ENCODE results near the gene NEGR1.

NEGR1 gene

GRCh38 chr1:71526824-71527223, 755.5 kb downstream of the NEGR1 start:
- no peak for DNase-seq

GRCh38 chr1:71522721-71523120, 759.6 kb downstream of the NEGR1 start:
- no peak for DNase-seq

DNA sequence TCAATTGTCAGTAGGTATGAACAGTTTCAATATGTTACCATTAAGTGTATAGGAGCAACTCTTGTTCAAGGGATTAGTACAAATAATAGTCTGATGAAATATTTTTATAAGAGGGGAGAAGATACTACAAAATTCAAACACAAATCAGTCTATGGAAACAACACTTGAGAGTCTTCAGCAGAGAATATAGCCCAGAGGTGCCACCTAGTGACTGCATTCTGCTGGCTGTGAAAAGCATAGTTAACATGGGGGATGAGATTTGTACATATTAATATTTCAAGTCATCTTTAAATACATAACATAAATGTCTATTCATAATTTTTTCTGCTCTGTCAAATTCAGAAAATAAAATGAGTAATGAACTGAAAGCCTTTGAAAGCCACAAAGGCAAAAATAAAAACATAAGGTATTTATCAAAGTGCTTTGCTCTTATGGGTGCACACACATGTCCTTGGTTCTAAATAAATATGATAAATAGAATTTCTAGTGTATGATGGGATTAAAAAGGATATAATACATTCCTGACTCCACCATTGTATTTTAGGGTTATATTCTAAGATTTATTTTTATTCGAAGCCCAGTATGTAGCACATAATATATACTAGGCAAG, 760.6 kb downstream of the NEGR1 start:
- no peak for DNase-seq

DNA sequence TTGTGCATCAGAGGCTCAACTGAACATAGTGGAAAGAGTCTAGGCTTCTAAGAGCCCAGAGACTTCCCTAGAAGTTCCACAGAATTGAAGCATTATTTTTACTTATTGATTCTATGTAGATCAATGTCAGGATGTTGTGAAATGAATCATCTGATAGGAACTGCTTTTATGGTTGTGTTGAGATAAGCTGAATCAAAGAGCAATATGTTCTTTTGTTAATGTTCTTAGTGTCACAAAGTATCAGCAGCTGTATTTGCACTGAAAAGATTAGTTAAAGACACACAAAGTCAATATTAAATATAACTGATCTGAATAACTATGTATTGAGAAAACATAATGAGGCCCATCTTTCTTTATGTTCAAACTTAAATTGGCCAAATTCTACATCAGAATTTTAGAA, 770.8 kb downstream of the NEGR1 start:
- DNase-seq = no peak

DNA sequence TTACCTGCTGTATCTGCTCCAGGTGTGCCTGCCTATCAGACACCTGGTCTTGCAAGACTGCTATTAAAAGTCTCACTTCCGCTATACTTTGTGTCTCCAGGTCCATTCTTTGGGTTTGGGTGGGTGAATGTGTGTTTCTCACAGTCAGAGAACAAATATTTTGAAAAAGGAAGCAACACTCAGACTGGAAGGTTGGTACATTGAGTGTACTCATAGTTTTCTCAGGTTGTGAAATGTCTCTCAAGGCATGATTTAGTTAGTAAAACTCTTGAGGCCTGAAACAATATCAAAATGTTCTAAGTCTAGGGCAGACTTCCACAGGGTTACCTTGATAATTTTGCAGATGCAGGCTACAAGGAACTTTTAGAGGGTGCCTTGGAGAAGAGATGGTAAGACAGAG, 771.6 kb downstream of the NEGR1 start:
- DNase-seq = no peak

DNA sequence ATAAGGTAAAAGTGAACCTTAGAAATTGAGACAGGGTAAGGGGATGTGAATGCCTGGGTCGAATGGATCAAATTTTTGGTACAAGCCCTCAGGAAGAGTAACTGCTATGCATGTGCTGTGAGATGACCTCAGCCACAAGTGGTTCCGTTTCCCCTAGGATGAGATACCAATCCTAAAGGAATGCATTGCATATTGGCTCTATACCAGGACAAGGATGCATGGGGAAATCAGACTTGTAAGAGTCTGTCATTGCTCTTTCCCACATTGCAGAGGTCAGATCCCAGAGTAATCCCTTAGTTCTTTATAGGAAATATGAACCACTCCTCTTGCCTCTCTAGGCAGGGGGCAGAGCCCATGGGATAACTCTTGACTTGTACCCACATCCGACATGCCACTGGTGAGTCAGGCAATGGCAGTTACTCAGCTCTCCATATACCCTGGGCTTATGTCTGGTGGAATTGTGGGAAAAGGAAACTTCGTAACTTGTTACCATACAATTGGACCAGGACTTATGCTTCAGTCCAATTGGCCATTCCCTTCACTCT, 773.2 kb downstream of the NEGR1 start:
- DNase-seq = no peak

- DNase-seq = no peak
Measured at GRCh38 chr1:71502006-71502405, 780.3 kb downstream of the NEGR1 start.

DNA sequence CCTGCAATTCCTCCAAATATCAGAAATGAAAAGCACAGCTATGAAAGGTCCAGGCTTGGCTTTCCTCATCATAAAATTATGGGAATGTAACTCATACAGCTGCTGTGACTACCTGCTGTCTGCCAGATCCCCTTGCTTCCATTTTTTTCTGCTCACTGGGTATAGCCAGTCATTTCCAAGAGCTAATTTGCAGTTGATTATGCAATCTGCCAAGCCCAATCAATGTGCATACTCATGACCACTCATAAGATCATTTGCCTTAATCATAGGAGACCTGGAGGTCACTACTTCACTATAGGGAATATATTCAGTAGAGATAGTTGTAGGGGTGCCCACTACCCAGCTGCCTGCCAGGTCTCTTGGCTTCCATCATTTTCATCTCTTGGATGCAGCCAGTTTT, 783.8 kb downstream of the NEGR1 start:
- no peak for DNase-seq

DNA sequence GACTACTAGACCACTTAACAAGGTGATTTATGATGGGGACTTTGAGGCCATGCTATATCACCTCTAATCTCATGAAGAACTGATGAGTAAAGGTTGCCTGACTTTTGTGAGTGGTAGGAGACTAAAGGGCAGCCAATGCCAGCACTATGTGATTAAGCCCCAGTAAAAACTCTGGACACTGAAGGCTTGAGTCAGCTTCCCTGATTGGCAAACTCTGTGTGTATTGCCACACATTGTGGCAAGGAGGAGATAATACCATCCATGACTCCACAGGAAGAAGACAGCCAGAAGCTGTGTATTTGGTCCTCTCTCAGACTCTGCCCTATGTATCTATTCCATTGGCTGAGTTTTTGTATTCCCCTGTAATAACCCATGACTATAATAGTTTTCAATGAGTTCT, 788.2 kb downstream of the NEGR1 start:
- DNase-seq = no peak

DNA sequence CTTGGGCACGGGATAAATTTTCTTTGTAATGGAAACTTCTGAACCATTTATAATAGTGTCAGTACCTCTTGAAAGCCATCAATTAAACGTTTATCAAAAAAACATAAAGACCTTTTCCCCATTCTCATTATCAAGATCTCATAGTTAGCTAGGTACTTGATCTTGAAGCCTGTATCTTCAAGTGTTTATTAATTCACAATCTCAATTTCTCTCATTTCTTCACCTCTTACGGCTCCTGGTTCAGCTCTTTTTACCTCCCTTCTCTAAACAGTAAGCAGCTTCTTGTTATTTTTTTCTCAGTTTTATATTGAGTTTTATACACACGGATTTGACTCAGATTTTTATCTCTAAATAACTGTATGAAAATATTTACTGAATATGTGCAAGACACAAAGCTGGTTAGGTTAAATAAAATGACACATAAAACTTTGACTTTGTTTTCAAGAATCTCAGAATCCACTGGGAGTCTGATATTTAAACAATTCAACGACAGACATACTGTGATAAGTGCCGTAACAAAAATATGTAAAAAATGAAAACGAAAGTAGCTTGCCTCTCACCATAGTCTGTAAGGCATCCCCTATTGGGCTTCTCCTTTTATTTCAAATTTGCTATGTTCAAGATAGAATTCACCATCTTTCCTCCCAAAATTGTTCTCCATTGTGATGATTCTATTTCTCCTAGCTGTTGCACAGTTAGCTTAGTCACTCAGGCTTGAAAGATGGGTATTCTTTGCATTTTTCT, 789.9 kb downstream of the NEGR1 start:
- DNase-seq = no peak

DNA sequence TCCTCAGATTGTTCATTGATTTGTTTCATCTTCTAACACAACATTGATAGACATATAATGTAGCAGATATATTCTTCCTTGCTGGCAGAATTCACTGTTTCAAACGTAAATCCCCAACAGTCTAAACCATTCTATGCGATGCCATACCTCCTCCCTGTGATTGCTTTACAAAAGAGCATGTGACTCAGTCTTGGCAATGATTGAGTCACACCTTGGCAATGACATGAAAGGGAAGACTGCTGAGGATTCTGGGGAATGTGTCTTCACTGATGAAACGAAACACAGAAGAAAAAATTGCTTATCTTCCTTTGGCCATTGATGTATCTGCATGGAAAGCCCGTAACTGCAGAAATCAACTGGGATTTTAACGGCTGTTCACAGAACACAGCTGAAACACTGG, 791.9 kb downstream of the NEGR1 start:
- DNase-seq = no peak

DNA sequence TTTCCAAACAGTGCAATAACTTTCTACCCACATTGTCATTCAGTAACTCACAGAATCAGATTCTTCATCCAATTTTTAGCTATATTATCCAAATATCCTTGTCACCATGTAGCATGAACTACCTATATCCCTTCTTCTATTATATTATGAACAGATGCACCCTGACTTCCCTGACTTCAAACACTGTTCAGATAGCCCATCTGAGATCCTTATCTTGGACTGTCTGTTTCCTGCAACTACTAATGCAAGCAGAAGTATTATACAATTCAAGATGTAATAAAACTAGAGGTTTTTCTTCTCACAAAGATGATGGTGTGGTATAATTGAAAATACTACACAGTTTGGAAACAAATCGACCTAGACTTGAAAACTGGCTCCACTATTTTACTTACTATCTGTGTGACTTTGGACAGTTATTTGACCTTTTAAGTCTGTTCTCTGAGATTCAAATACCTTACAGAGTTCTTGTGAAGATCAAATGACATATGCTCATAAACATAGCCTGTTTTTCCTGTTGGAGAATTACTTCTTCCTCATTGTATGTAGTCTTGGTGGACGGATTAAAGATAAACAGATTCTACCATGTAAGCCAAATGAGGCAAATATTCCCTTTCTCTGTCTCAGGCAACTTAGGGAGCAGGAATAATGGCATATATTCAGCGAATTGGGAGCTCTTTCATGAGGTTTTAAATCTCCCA, 793.6 kb downstream of the NEGR1 start:
- DNase-seq = no peak

GRCh38 chr1:71473331-71473730, 809.0 kb downstream of the NEGR1 start:
- DNase-seq = no peak

DNA sequence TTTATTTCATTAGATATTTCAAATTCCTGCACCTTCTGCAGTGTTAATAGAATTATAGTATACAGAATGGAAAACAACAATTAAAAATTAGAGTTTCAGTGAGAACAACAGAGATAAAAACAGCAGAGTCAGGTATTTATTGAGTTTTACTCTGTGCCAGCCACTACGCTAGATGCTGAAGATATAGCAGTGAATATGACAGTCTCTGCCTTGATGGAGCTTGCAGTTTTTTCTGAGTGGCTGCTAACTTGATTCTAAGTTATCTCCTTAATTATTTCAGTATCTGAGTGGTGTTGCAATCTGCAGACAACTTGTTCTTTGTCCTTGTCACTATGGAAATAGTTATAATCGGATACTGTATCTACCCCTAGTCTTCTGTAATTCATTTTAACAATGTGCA, 817.2 kb downstream of the NEGR1 start:
- no peak for DNase-seq

DNA sequence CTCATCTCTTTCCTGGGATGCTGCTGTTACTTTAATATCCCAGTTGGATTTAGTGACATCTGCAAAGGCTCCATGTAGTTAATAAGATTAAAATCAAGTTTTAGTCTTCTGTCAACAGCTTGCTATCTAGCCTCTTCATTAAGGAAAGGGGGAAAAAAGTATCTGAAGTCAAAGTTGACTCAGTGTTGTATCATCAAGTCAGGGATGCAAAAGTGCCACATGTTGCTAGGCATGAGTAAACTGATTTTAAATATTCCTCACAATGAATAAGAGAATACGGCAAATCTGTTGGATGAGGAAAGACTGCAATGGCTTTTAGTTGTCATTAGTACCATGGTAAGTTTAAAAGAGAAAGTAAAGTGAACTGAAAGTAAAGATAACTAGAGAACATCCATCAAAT, 818.3 kb downstream of the NEGR1 start:
- no peak for DNase-seq

DNA sequence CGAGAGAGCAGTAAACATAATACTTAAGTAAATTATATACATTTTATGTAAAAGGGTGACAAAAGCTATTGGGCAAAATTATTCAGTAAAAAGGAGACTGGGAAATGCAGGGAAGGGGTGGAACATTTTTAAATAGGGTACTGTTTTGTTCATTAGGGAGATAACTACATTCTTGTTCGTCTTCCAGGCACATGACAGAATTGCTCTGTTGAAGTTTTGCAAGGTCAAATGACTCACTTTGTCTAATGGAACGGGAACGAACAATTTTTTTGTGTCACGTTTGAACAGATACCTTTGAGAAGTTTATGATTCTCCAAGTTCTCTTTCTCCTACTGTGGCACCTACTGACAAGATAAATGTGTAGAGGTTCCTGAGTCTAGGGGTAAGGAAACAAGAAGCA, 819.2 kb downstream of the NEGR1 start:
- no peak for DNase-seq

DNA sequence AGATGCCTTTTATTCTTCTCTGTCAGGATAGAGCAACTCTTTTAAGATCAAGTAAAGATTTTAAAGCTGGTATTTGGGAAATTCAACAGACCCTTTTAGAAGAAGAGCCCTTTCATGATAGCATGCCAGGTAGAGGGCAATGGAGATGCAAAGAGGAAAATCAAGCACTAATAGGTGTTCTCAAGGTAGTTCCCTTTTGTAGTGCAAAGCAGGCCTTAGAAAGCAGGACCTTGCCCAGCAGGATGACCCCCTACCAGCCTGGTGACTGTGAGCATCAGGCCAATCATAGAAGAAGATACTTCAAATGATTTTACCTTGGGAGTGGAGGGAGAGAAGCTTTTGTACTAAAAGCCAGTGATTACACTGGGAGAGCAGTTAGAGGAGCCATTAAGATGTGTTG, 820.1 kb downstream of the NEGR1 start:
- no peak for DNase-seq

GRCh38 chr1:71461416-71461815, 820.9 kb downstream of the NEGR1 start:
- DNase-seq = no peak

- no peak for DNase-seq
Measured at GRCh38 chr1:71448444-71448843, 833.9 kb downstream of the NEGR1 start.

- DNase-seq = no peak
Measured at GRCh38 chr1:71438626-71439025, 843.7 kb downstream of the NEGR1 start.

DNA sequence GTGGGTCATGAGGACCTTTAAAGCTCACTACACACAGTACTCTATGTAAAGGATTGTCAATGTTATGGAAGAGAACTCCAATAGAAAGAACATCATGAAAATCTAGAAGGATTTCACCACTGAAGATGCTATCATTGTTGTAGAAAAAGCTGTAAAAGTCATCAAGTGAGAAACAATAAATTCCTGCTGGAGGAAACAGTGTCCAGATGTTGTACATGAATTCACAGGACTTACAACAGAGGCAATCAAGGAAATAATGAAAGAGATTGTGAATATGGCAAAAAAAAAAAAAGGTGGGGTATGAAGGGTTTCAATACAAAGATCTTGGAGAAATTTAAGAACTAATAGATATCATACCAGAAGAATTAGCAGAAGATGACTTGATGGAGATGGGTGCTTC, 846.4 kb downstream of the NEGR1 start:
- no peak for DNase-seq

- DNase-seq = no peak
Measured at GRCh38 chr1:71434240-71434639, 848.1 kb downstream of the NEGR1 start.

DNA sequence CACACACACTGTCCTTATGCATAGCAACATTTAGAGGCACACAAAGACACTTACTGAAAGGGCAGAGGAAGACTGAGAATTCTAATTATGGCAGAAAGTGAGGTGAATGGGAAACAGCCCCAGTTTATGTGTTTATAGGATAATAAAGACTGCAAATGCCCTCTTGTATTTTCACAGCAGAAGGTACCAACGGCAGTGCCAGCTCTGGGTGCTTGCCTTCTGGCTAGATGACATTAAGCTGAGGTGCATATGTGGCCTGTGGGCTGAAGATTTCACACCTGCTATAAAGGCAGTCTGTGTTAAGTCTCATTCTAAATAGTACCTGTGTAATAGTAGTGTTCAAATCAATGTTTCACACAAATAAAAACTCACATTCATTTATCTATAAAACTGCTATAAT, 854.3 kb downstream of the NEGR1 start:
- no peak for DNase-seq

- no peak for DNase-seq
Measured at GRCh38 chr1:71427066-71427465, 855.3 kb downstream of the NEGR1 start.
